Right lobe of liver (tissue), 4 donors: ENCODE data around the gene YDJC.

Experiments used
- POLR2A ChIP-seq: fragments of 450-650 bp; IDR thresholded peaks from one replicate; pipeline ENCODE4 v1.6.1; 2017; ENCODE audit warnings: antibody characterized with exemption, mild to moderate bottlenecking
- TF ChIP-seq, protein P1 (sequence below), 4 donors: fragments of 200-600 bp in 3 of 4; fragments of 450-650 bp in 1 of 4; IDR thresholded peaks; one replicate each; pipeline versions ENCODE4 v1.5.1 to v1.8.0; 2016 to 2022; ENCODE audit warnings: antibody characterized with exemption in 4 of 4, mild to moderate bottlenecking in 2 of 4
- donor health status: DM: no; HTN: no; CAD: no.
- donor health status: DM: no; HTN: no; CAD: no.
- donor health status: DM: no; HTN: yes; CAD: no.

DNA sequence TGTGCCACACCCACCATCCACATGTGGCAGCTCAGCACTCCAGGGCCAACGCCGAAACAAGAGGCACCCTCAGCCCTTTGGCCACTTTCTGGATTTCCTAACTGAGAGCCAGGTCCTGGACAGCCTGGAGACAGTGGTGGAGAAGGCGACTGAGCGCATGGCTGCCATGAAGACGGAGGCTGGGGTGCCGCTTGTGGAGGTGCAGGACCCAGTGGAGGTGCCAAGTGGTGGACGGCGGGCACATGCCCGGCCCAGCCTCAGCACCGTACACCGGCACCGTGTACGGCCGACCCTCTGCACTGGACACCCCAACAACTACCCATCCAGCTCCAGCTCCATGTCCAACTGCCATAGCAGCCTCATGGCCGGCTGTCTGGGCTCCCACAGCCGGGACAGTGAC is 4.3 kb upstream of the YDJC start:
- TF ChIP-seq, protein P1, sequence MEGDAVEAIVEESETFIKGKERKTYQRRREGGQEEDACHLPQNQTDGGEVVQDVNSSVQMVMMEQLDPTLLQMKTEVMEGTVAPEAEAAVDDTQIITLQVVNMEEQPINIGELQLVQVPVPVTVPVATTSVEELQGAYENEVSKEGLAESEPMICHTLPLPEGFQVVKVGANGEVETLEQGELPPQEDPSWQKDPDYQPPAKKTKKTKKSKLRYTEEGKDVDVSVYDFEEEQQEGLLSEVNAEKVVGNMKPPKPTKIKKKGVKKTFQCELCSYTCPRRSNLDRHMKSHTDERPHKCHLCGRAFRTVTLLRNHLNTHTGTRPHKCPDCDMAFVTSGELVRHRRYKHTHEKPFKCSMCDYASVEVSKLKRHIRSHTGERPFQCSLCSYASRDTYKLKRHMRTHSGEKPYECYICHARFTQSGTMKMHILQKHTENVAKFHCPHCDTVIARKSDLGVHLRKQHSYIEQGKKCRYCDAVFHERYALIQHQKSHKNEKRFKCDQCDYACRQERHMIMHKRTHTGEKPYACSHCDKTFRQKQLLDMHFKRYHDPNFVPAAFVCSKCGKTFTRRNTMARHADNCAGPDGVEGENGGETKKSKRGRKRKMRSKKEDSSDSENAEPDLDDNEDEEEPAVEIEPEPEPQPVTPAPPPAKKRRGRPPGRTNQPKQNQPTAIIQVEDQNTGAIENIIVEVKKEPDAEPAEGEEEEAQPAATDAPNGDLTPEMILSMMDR (IDR thresholded peaks at IDR 0.05), result no peak
- no peak for TF ChIP-seq POLR2A
